ENCODE results near the gene YY1. TPM values are rescaled to one million over a fixed set of nuclear protein-coding genes. Genes with fewer than 3 reads are reported as not detected.

Gene YY1
- total and polyA plus RNA-seq, 2 of the 8 experiments (the other 6 are each of a cell fraction or from before 2014, with no cell fraction given) = 26.4 to 106 TPM

GRCh38 chr14:100292301-100292775, 53.4 kb downstream of the YY1 start:
- peaks cover 5 to 42% (median 22%) of the 10 kb centered on the region in 4 experiments; a peak in 7 of 8 replicates for H3K36me3 ChIP-seq (ENCODE audit: control insufficient read depth in 2 of 4, insufficient read depth in 4 of 4, low read length in 3 of 4)
- no peak overlapping the region for H3K9ac ChIP-seq (replicated peaks in 1 of 4; ENCODE audit: extremely low read depth in 1 of 4, low read depth in 3 of 4, low read length in 3 of 4)
- H2AK5ac ChIP-seq (ENCODE audit: low read depth, low read length) = no peak overlapping the region
- no peak overlapping the region for H2BK5ac ChIP-seq (ENCODE audit: low read depth, low read length)
- no peaks in the 10 kb centered on the region; the same call in 1 of the 2 replicates for H3K79me1 ChIP-seq (ENCODE audit: low read depth, low read length)
- no peak overlapping the region for H2BK15ac ChIP-seq (ENCODE audit: low read length)
- no peak overlapping the region for H3K56ac ChIP-seq (replicated peaks; ENCODE audit: insufficient read length, low read depth, low read length)
- DNase-seq (ENCODE audit: low read depth in 1 of 2, low spot score in 2 of 2) (no peak), FAIRE-seq (no peak)
- H4K20me1 ChIP-seq (replicated peaks in 1 of 2; ENCODE audit: control insufficient read depth in 1 of 2, insufficient read depth in 2 of 2, low read length in 2 of 2) = peaks cover 17 to 46% of the 10 kb centered on the region in 2 experiments
- H4K91ac ChIP-seq (replicated peaks; ENCODE audit: insufficient read length, low read length) = no peak overlapping the region
- H2BK120ac ChIP-seq (replicated peaks; ENCODE audit: low read depth, low read length) = no peak overlapping the region
- no peak overlapping the region for H2BK20ac ChIP-seq (ENCODE audit: low read length)
- no peaks in the 10 kb centered on the region for H3K23me2 ChIP-seq (ENCODE audit: low read depth, low read length)
- peaks cover 0 to 5% (median 3%) of the 10 kb centered on the region in 4 experiments; a peak in 3 of 7 replicates for H3K4me1 ChIP-seq (replicated peaks in 1 of 4; ENCODE audit: control insufficient read depth in 3 of 4, insufficient read depth in 4 of 4, low read length in 3 of 4)
- ChIA-PET CTCF (ENCODE audit: partially characterized antibody) (interaction anchor here (0.9 to 1.1 kb wide), 3 partner anchors 16 to 100 kb away, joined by 3 to 4 read pairs (median 3); no protein-coding TSS in a partner anchor), POLR2A (ENCODE audit: partially characterized antibody) (interaction anchor here (0.9 to 16.0 kb wide), 2 partner anchors 9 to 43 kb away, joined by 3 to 200 read pairs; partner anchors contain the start of gene SLC25A29)
- H2BK12ac ChIP-seq (ENCODE audit: low read depth, low read length) = no peak overlapping the region
- TF ChIP-seq RBBP5 (IDR thresholded peaks at IDR 0.05; ENCODE audit: borderline replicate concordance, low read depth, low read length) (no peak), SUZ12 (IDR thresholded peaks at IDR 0.05; ENCODE audit: low read length) (no peak), KDM5A (IDR thresholded peaks at IDR 0.05; ENCODE audit: low read length) (no peak), RFX5 (IDR thresholded peaks at IDR 0.05; ENCODE audit: borderline replicate concordance, low read depth, low read length) (no peak), CHD2 (IDR thresholded peaks at IDR 0.05; ENCODE audit: low read length) (no peak), SAP30 (IDR thresholded peaks at IDR 0.05; ENCODE audit: insufficient read depth, insufficient replicate concordance, low read length) (no peak), SIRT6 (IDR thresholded peaks at IDR 0.05; ENCODE audit: low read length) (no peak), FOSL1 (IDR thresholded peaks at IDR 0.05; ENCODE audit: insufficient read depth, low read depth, low read length) (no peak), E2F6 (IDR thresholded peaks at IDR 0.05) (no peak), BACH1 (IDR thresholded peaks at IDR 0.05; ENCODE audit: low read length) (no peak)
- H3K9me3 ChIP-seq (ENCODE audit: insufficient read depth in 2 of 2, low read depth in 1 of 2, low read length in 1 of 2) = no peaks in the 10 kb centered on the region
- H4K5ac ChIP-seq (ENCODE audit: insufficient read length, low read depth, low read length) = no peak overlapping the region
- no peak overlapping the region for H3K18ac ChIP-seq (ENCODE audit: extremely low read depth, low read length)
- 93% methylated on average over 59 of the region's 61 CpGs; no CpG with 5 or more reads in 1 of the 2 experiments for WGBS, 2 experiments (ENCODE audit: extremely low coverage in 1 of 2, insufficient coverage in 1 of 2, insufficient read length in 1 of 2, insufficient replicate concordance in 2 of 2, low coverage in 1 of 2, low lambda C conversion rate in 2 of 2, missing lambda C conversion rate in 1 of 2)
- no peak overlapping the region for H2AFZ ChIP-seq (ENCODE audit: low read length)
- peak overlapping the region; percentile 42; the same call in 1 of the 2 replicates for H4K8ac ChIP-seq (ENCODE audit: extremely low read depth, insufficient read depth, low read length)
- H3K27ac ChIP-seq (ENCODE audit: low read depth, low read length) = no peak overlapping the region; the same call in 1 of the 2 replicates
- no peak overlapping the region for H3K4me3 ChIP-seq (ENCODE audit: extremely low read depth in 1 of 4, insufficient read depth in 2 of 4, low read depth in 3 of 4, low read length in 4 of 4)
- H3K14ac ChIP-seq (ENCODE audit: insufficient read length) = no peak overlapping the region
- H3K27me3 ChIP-seq (replicated peaks in 1 of 4; ENCODE audit: control insufficient read depth in 3 of 4, extremely low read depth in 1 of 4, insufficient read depth in 3 of 4, low read length in 3 of 4) = no peaks in the 10 kb centered on the region
- peaks cover 0 to 3% of the 10 kb centered on the region in 2 experiments; a peak in 1 of 4 replicates for H3K79me2 ChIP-seq (ENCODE audit: control insufficient read depth in 1 of 2, insufficient read depth in 2 of 2, low read length in 2 of 2)
- no peak overlapping the region for H3K4ac ChIP-seq (replicated peaks; ENCODE audit: insufficient read length, low read depth, low read length)
- no peak overlapping the region for H3K23ac ChIP-seq (ENCODE audit: insufficient read length)
- H3K4me2 ChIP-seq (ENCODE audit: insufficient read depth in 1 of 2, low read depth in 2 of 2, low read length in 2 of 2) = no peak overlapping the region
